Loucy (cell line): ENCODE measurements around the gene TNFRSF25.

ENCODE experiments used
- CTCF ChIP-seq: fragments of 200-600 bp; sonication (generic); conservative IDR thresholded peaks from 2 replicates; pipeline ENCODE4 v1.5.1; 2014; ENCODE audit warnings: mild to moderate bottlenecking, antibody characterized with exemption, low read length
- EZH2phosphoT487 ChIP-seq: fragments of 200-600 bp; IDR thresholded peaks from 2 replicates; pipeline ENCODE4 v1.6.1; 2018; ENCODE audit warnings: antibody characterized with exemption, mild to moderate bottlenecking, moderate library complexity, borderline replicate concordance

GRCh38 chr1:6496890-6497214, 30.9 kb upstream of the TNFRSF25 start:
- TF ChIP-seq CTCF, result no peak
- TF ChIP-seq EZH2phosphoT487, result no peak
